B cell (primary cell): ENCODE results near the gene ADGRE2. TPM values are rescaled to one million over a fixed set of nuclear protein-coding genes. Genes with fewer than 3 reads are reported as not detected.

Source experiments
- ATAC-seq: fragments of 200-7000 bp; cut with Tn5 transposase; one replicate; pipeline ENCODE4 v1.10.0; 2021; ENCODE audit warnings: low read depth, mild to moderate bottlenecking, moderate number of reproducible peaks, moderate library complexity
- CTCF ChIA-PET: fragments of 350-600 bp; sonication (Branson Sonifier 250); formaldehyde crosslinking; loops from one replicate; lab custom pipeline; 2021; ENCODE audit warnings: antibody characterized with exemption, inconsistent platforms; lab: Charles Lee
- POLR2A ChIA-PET: fragments of 350-600 bp; sonication (Branson Sonifier 250); formaldehyde crosslinking; loops from one replicate; lab custom pipeline; 2021; ENCODE audit warnings: antibody characterized with exemption; lab: Charles Lee
- DNase-seq: peaks from one replicate; pipeline ENCODE4 v3.0.0; 2013
- H2AFZ ChIP-seq: 2 replicates; pipeline ENCODE4 v1.6.1; 2012; ENCODE audit warnings: mild to moderate bottlenecking, low read depth, low read length; ENCODE audit not compliant: insufficient read depth, poor library complexity, severe bottlenecking
- H3K27ac ChIP-seq, 2 donors: 1 replicate in 1 of 2; 2 replicates in 1 of 2; pipeline ENCODE4 v1.5.1; 2012 to 2013; ENCODE audit warnings: low read length in 2 of 2, mild to moderate bottlenecking in 2 of 2, moderate library complexity in 1 of 2
- H3K27me3 ChIP-seq, 4 experiments: fragments of 200-600 bp in 1 of 4; sonication (generic) in 1 of 4; replicated peaks in 1 of 4; 1 replicate in 2 of 4; 2 replicates in 2 of 4; pipeline versions ENCODE4 v1.6.1 to v1.7.0; 2013 to 2016; ENCODE audit warnings: low read length in 3 of 4, mild to moderate bottlenecking in 2 of 4, mixed read lengths in 1 of 4, moderate library complexity in 1 of 4; ENCODE audit not compliant: insufficient read depth in 4 of 4, control insufficient read depth in 3 of 4; ENCODE audit errors: control extremely low read depth in 1 of 4
- H3K36me3 ChIP-seq, 2 experiments: replicated peaks in 1 of 2; 1 replicate in 1 of 2; 2 replicates in 1 of 2; pipeline versions ENCODE4 v1.6.1 to v1.7.1; 2013; ENCODE audit warnings: low read length in 1 of 2; ENCODE audit not compliant: insufficient read depth in 2 of 2, control insufficient read depth in 1 of 2; ENCODE audit errors: control extremely low read depth in 1 of 2, extremely low read depth in 1 of 2
- H3K4me1 ChIP-seq, 2 donors: fragments of 200-600 bp in 1 of 2; sonication (generic) in 1 of 2; 1 replicate in 1 of 2; 2 replicates in 1 of 2; pipeline versions ENCODE4 v1.5.1 to v1.6.1; 2013 to 2017; ENCODE audit warnings: low read length in 2 of 2; ENCODE audit not compliant: control insufficient read depth in 2 of 2, insufficient read depth in 2 of 2
- H3K4me2 ChIP-seq: replicated peaks from 2 replicates; pipeline ENCODE3; 2012; ENCODE audit warnings: mild to moderate bottlenecking, low read depth, low read length; ENCODE audit not compliant: poor library complexity, severe bottlenecking
- H3K4me3 ChIP-seq, 5 experiments: fragments of 200-600 bp in 1 of 5; sonication (generic) in 1 of 5; 1 replicate in 3 of 5; 2 replicates in 2 of 5; pipeline versions ENCODE4 v1.5.1 to v1.7.0; 2011 to 2016; ENCODE audit warnings: low read length in 4 of 5, mild to moderate bottlenecking in 4 of 5, low read depth in 2 of 5, control low read depth in 1 of 5, moderate library complexity in 1 of 5; ENCODE audit not compliant: insufficient read depth in 1 of 5; ENCODE audit errors: control extremely low read depth in 1 of 5, extremely low read depth in 1 of 5
- H3K79me2 ChIP-seq: fragments of 200-600 bp; sonication (generic); one replicate; pipeline ENCODE4 v1.6.0; 2016; ENCODE audit warnings: low read length; ENCODE audit not compliant: control insufficient read depth, insufficient read depth
- H3K9ac ChIP-seq: fragments of 200-600 bp; sonication (generic); 2 replicates; pipeline ENCODE4 v1.6.1; 2017; ENCODE audit warnings: mild to moderate bottlenecking, low read length, moderate library complexity
- H3K9me3 ChIP-seq, 3 donors: one replicate each; pipeline versions ENCODE4 v1.6.1 to v1.7.1; 2013; ENCODE audit warnings: low read length in 2 of 3; ENCODE audit not compliant: control insufficient read depth in 2 of 3, insufficient read depth in 1 of 3; ENCODE audit errors: control extremely low read depth in 1 of 3
- H4K20me1 ChIP-seq: 2 replicates; pipeline ENCODE4 v1.6.0; 2012; ENCODE audit warnings: mild to moderate bottlenecking, low read length; ENCODE audit not compliant: insufficient read depth, control insufficient read depth, poor library complexity, severe bottlenecking
- H3K27ac Mint-ChIP-seq: one replicate; pipeline ENCODE4 v1.8.0; 2021; ENCODE audit warnings: mixed read lengths
- H3K27me3 Mint-ChIP-seq: one replicate; pipeline ENCODE4 v1.8.0; 2021; ENCODE audit warnings: mixed read lengths
- H3K4me1 Mint-ChIP-seq: one replicate; pipeline ENCODE4 v1.8.0; 2021; ENCODE audit warnings: mixed read lengths
- H3K4me3 Mint-ChIP-seq: one replicate; pipeline ENCODE4 v1.8.0; 2021; ENCODE audit warnings: mixed read lengths
- H3K9me3 Mint-ChIP-seq: one replicate; pipeline ENCODE4 v1.8.0; 2022; ENCODE audit warnings: mixed read lengths; ENCODE audit not compliant: insufficient read depth
- CTCF ChIP-seq: fragments of 200-600 bp; IDR thresholded peaks from one replicate; pipeline ENCODE4 v1.8.0; 2022; ENCODE audit warnings: antibody characterized with exemption, mild to moderate bottlenecking
- EZH2 ChIP-seq: IDR thresholded peaks from 2 replicates; pipeline ENCODE4 v1.6.1; 2012; ENCODE audit warnings: borderline replicate concordance, low read depth, mild to moderate bottlenecking, moderate library complexity, low read length; ENCODE audit not compliant: insufficient read depth, poor library complexity, severe bottlenecking
- WGBS: methylation state at CpG from one replicate; pipeline ENCODE4 v1.1.5; 2013; ENCODE audit warnings: missing lambda C conversion rate; ENCODE audit not compliant: insufficient coverage; 5-methylcytosine and 5-hydroxymethylcytosine counted together
- intact Hi-C: fragments of 100-400 bp; cut with micrococcal nuclease; formaldehyde crosslinking; loops from one replicate; pipeline ENCODE4 v1.10.0; 2022
- polyA plus RNA-seq: library from polyadenylated mRNA; depleted of rRNA; stranded (reverse); fragments of >200 nt; gene quantifications from 2 replicates; pipeline ENCODE4 v1.2.3, GENCODE V29; 2012
- total RNA-seq, 2 donors: library from RNA; stranded (reverse); fragments of 120-200 nt in 1 of 2; gene quantifications; 1 replicate in 1 of 2; 2 replicates in 1 of 2; pipeline versions ENCODE4 v1.2.3 to v1.2.4, GENCODE V29; 2013 to 2022

The ADGRE2 gene
- total and polyA plus RNA-seq, 2 donors (not counting 1 experiment from before 2014, with no cell fraction given), result 0.52 to 0.89 TPM

- TF ChIP-seq EZH2 (no peak), CTCF (no peak)
- Histone ChIP-seq H3K4me2 (no peak overlapping the region), H3K27ac (no peak overlapping the region), H4K20me1 (no peaks in the 10 kb centered on the region), H3K36me3 (peaks cover 9 to 53% of the 10 kb centered on the region in 2 experiments), H3K4me3 (no peak overlapping the region), H3K27me3 (no peaks in the 10 kb centered on the region), H3K4me1 (peaks cover 3 to 4% of the 10 kb centered on the region in 2 donors), H3K9ac (no peak overlapping the region), H2AFZ (no peak overlapping the region), H3K9me3 (no peaks in the 10 kb centered on the region), H3K79me2 (peaks cover 8% of the 10 kb centered on the region)
- Mint-ChIP-seq H3K4me3 (no peak overlapping the region), H3K27me3 (no peaks in the 10 kb centered on the region), H3K27ac (no peak overlapping the region), H3K9me3 (no peaks in the 10 kb centered on the region), H3K4me1 (peaks cover 3% of the 10 kb centered on the region)
- WGBS, result no CpG with 5 or more reads among the region's 5 CpGs
- ChIA-PET POLR2A (no interaction called here), CTCF (interaction anchor here (0.5 to 0.9 kb wide), 2 partner anchors 10 to 61 kb away, joined by 6 read pairs; no protein-coding TSS in a partner anchor)
- DNase-seq (no peak), ATAC-seq (no peak)
- intact Hi-C loops, result no loop called here
These were observed 82.9 kb downstream of the ADGRE2 start for GRCh38 chr19:14695471-14695870.

GRCh38 chr19:14694641-14695266 is 83.6 kb downstream of the ADGRE2 start:
- peaks cover 6 to 7% of the 10 kb centered on the region in 2 donors for H3K4me1 ChIP-seq
- no peak overlapping the region for H3K4me3 Mint-ChIP-seq
- H3K79me2 ChIP-seq, result peaks cover 11% of the 10 kb centered on the region
- intact Hi-C loops, result no loop called here
- CTCF ChIA-PET, result interaction anchor here (0.9 kb wide), 1 partner anchor 10 kb away, joined by 6 read pairs; no protein-coding TSS in a partner anchor
- H3K27me3 ChIP-seq, result no peaks in the 10 kb centered on the region
- H2AFZ ChIP-seq, result no peak overlapping the region
- TF ChIP-seq EZH2, result no peak
- no peak for TF ChIP-seq CTCF
- H3K9ac ChIP-seq, result no peak overlapping the region
- no peak overlapping the region for H3K27ac ChIP-seq
- POLR2A ChIA-PET, result no interaction called here
- H3K4me2 ChIP-seq, result no peak overlapping the region
- H3K9me3 ChIP-seq, result no peaks in the 10 kb centered on the region
- no peaks in the 10 kb centered on the region for H3K27me3 Mint-ChIP-seq
- no peaks in the 10 kb centered on the region for H4K20me1 ChIP-seq
- ATAC-seq (no peak), DNase-seq (no peak)
- H3K4me1 Mint-ChIP-seq, result peaks cover 7% of the 10 kb centered on the region
- no peak overlapping the region for H3K4me3 ChIP-seq
- no peak overlapping the region for H3K27ac Mint-ChIP-seq
- over 99% methylated on average over 12 of the region's 13 CpGs for WGBS
- H3K36me3 ChIP-seq, result peaks cover 8 to 45% of the 10 kb centered on the region in 2 experiments
- H3K9me3 Mint-ChIP-seq, result no peaks in the 10 kb centered on the region
